Panc1 (cell line): Measurements from ENCODE around the gene MS4A6E. TPM values are rescaled to one million over a fixed set of nuclear protein-coding genes. Genes with fewer than 3 reads are reported as not detected.

Experiments
- ATAC-seq: fragments of 200-7000 bp; cut with Tn5 transposase; 2 replicates; pipeline ENCODE4 v1.9.1; 2020; ENCODE audit warnings: mild to moderate bottlenecking, moderate library complexity
- BruUV-seq: library from RNA; stranded (reverse); fragments of 400-500 nt; replicated peaks from 2 replicates; lab custom pipeline; 2021; lab: Mats Ljungman, UMichigan
- CTCF ChIA-PET: fragments of 300-600 bp; sonication (Branson Sonifier 250); formaldehyde crosslinking; loops from one replicate; lab custom pipeline; 2022; ENCODE audit warnings: antibody characterized with exemption; lab: Charles Lee
- POLR2A ChIA-PET: fragments of 300-600 bp; sonication (Branson Sonifier 250); formaldehyde crosslinking; loops from one replicate; lab custom pipeline; 2022; ENCODE audit warnings: antibody characterized with exemption; lab: Charles Lee
- DNase-seq: peaks from one replicate; pipeline ENCODE4 v3.0.0-alpha.2; 2010; ENCODE audit warnings: low read depth, low spot score
- H3K27ac ChIP-seq: 2 replicates; pipeline ENCODE4 v1.5.1; 2011; ENCODE audit warnings: mild to moderate bottlenecking, low read length, inconsistent platforms
- H3K27me3 ChIP-seq: fragments of 200-500 bp; sonication (Bioruptor generic); 2 replicates; pipeline ENCODE4 v1.6.0; 2014; ENCODE audit warnings: low read length, inconsistent platforms; ENCODE audit not compliant: control insufficient read depth, insufficient read depth
- H3K36me3 ChIP-seq: fragments of 200-500 bp; sonication (Bioruptor generic); 2 replicates; pipeline ENCODE4 v1.5.1; 2014; ENCODE audit warnings: inconsistent platforms, mild to moderate bottlenecking, low read length, moderate library complexity; ENCODE audit not compliant: control insufficient read depth, insufficient read depth
- H3K4me1 ChIP-seq: 2 replicates; pipeline ENCODE4 v1.5.1; 2011; ENCODE audit warnings: inconsistent platforms, mild to moderate bottlenecking, low read length, moderate library complexity; ENCODE audit not compliant: control insufficient read depth, insufficient read depth
- H3K4me3 ChIP-seq, 2 experiments: 2 replicates each; pipeline ENCODE4 v1.5.1; 2011 to 2012; ENCODE audit warnings: low read depth in 2 of 2, low read length in 2 of 2, mild to moderate bottlenecking in 2 of 2, inconsistent platforms in 1 of 2, moderate library complexity in 1 of 2
- H3K9me3 ChIP-seq: fragments of 200-500 bp; sonication (Bioruptor generic); 2 replicates; pipeline ENCODE4 v1.5.1; 2014; ENCODE audit warnings: low read depth, mild to moderate bottlenecking, inconsistent platforms, low read length, moderate library complexity; ENCODE audit not compliant: control insufficient read depth, insufficient read depth
- POLR2AphosphoS5 ChIP-seq: IDR thresholded peaks from 2 replicates; pipeline ENCODE4 v1.6.1; 2012; ENCODE audit warnings: mild to moderate bottlenecking, low read depth, low read length, moderate library complexity
- REST ChIP-seq, 2 experiments: IDR thresholded peaks; 2 replicates each; pipeline ENCODE4 v1.6.1; 2011 to 2012; ENCODE audit warnings: low read depth in 2 of 2, control low read depth in 1 of 2, low read length in 1 of 2, mild to moderate bottlenecking in 1 of 2, moderate library complexity in 1 of 2; ENCODE audit not compliant: insufficient read depth in 1 of 2
- SIN3A ChIP-seq: IDR thresholded peaks from 2 replicates; pipeline ENCODE4 v1.6.1; 2012; ENCODE audit warnings: low read depth, mild to moderate bottlenecking, low read length, moderate library complexity, borderline replicate concordance; ENCODE audit not compliant: insufficient read depth
- TCF7L2 ChIP-seq: IDR thresholded peaks from 2 replicates; pipeline ENCODE4 v1.6.1; 2011; ENCODE audit warnings: mild to moderate bottlenecking, low read depth, low read length, inconsistent platforms
- in situ Hi-C: cut with HindIII; loops from 2 replicates; pipeline ENCODE4 v1.10.0; 2016; ENCODE audit warnings: low sequenced_read_pairs, low pct_unique_long_range_greater_than_20kb
- intact Hi-C: fragments of 100-400 bp; cut with micrococcal nuclease; formaldehyde crosslinking; loops from one replicate; pipeline ENCODE4 v1.10.0; 2022; ENCODE audit not compliant: unreplicated experiment
- total RNA-seq: library from RNA; stranded (reverse); gene quantifications from one replicate; pipeline ENCODE4 v1.2.1, GENCODE V29; 2021; ENCODE audit not compliant: unreplicated experiment
- TF ChIP-seq, protein P1 (sequence below): fragments of 450-650 bp; IDR thresholded peaks from 2 replicates; pipeline ENCODE4 v1.5.1; 2017; ENCODE audit warnings: mild to moderate bottlenecking

Gene MS4A6E
- total RNA-seq, 1 experiment from 2014 or later: not detected

GRCh38 chr11:60347084-60347797 lies 20.2 kb downstream of the MS4A6E start:
- Histone ChIP-seq H3K4me3 (no peak overlapping the region), H3K36me3 (no peaks in the 10 kb centered on the region), H3K9me3 (no peaks in the 10 kb centered on the region), H3K4me1 (no peaks in the 10 kb centered on the region), H3K27ac (no peak overlapping the region), H3K27me3 (peaks cover 2% of the 10 kb centered on the region; the same call in 1 of the 2 replicates)
- TF ChIP-seq TCF7L2 (no peak), POLR2AphosphoS5 (no peak), SIN3A (no peak), REST (IDR thresholded peaks at IDR 0.05; ENCODE audit: insufficient read depth in 1 of 2, low read depth in 2 of 2, low read length in 1 of 2) (no peak)
- TF ChIP-seq, protein P1, sequence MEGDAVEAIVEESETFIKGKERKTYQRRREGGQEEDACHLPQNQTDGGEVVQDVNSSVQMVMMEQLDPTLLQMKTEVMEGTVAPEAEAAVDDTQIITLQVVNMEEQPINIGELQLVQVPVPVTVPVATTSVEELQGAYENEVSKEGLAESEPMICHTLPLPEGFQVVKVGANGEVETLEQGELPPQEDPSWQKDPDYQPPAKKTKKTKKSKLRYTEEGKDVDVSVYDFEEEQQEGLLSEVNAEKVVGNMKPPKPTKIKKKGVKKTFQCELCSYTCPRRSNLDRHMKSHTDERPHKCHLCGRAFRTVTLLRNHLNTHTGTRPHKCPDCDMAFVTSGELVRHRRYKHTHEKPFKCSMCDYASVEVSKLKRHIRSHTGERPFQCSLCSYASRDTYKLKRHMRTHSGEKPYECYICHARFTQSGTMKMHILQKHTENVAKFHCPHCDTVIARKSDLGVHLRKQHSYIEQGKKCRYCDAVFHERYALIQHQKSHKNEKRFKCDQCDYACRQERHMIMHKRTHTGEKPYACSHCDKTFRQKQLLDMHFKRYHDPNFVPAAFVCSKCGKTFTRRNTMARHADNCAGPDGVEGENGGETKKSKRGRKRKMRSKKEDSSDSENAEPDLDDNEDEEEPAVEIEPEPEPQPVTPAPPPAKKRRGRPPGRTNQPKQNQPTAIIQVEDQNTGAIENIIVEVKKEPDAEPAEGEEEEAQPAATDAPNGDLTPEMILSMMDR: no peak
- DNase-seq: no peak
- POLR2A ChIA-PET: no interaction called here
- no TSS peak for BruUV-seq
- ATAC-seq: no peak
- in situ Hi-C loops: no loop called here
- intact Hi-C loops: loop anchor here (5.0 kb wide), 1 partner anchor 270 kb away; no protein-coding TSS in a partner anchor
- CTCF ChIA-PET: no interaction called here

GRCh38 chr11:60348116-60348515 lies 21.1 kb downstream of the MS4A6E start:
- ChIA-PET POLR2A (no interaction called here), CTCF (no interaction called here)
- Histone ChIP-seq H3K36me3 (no peaks in the 10 kb centered on the region), H3K4me3 (no peak overlapping the region), H3K4me1 (no peaks in the 10 kb centered on the region), H3K27ac (no peak overlapping the region), H3K9me3 (no peaks in the 10 kb centered on the region), H3K27me3 (peaks cover 2% of the 10 kb centered on the region; the same call in 1 of the 2 replicates)
- DNase-seq (no peak), ATAC-seq (no peak)
- in situ Hi-C loops (no loop called here), intact Hi-C loops (loop anchor here (5.0 kb wide), 1 partner anchor 269 kb away; no protein-coding TSS in a partner anchor)
- BruUV-seq: no TSS peak
- no peak for TF ChIP-seq SIN3A
- TF ChIP-seq REST (IDR thresholded peaks at IDR 0.05; ENCODE audit: insufficient read depth in 1 of 2, low read depth in 2 of 2, low read length in 1 of 2): no peak
- TF ChIP-seq TCF7L2: no peak
- TF ChIP-seq, protein P1: peak; percentile 44
